Raji (cell line): ENCODE results near the gene PTDSS2.
A peak's percentile ranks its signal among the peaks of the same experiment; 100 is the strongest.

Source experiments
- POLR2A ChIP-seq: IDR thresholded peaks from 2 replicates; pipeline ENCODE4 v1.6.1; 2011; ENCODE audit warnings: low read depth, low read length, control low read depth; ENCODE audit not compliant: insufficient read depth

PTDSS2 gene

DNA sequence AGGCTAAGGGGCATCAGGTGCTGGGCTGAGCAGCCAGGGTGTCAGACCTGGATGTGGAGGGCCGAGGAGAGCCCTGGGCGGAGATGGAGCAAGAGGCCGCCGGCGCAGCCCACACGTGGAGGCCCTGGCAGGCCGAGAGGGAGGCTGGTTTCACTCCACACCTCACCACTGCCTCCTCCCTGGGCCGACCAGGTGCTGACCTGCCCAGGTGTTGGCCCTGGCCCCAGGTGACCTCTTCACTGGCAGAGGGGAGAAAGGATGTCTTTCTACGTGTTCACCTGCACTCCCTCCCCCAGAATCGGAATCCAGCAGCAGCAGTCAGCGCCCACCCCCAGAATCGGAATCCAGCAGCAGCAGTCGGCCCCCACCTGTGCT lies 9.0 kb upstream of the PTDSS2 start:
- TF ChIP-seq POLR2A = no peak

GRCh38 chr11:441418-442274 lies 8.4 kb upstream of the PTDSS2 start, which contains the start of gene ANO9:
Gene ANO9 (minus strand): TSS chr11:442011. CDS start chr11:441926, 85 bp downstream.
- peak; percentile 32; the same call in 1 of the 2 replicates for TF ChIP-seq POLR2A

GRCh38 chr11:442611-443081 lies 7.4 kb upstream of the PTDSS2 start:
- TF ChIP-seq POLR2A = no peak

GRCh38 chr11:443542-444199 lies 6.4 kb upstream of the PTDSS2 start:
- TF ChIP-seq POLR2A = no peak

DNA sequence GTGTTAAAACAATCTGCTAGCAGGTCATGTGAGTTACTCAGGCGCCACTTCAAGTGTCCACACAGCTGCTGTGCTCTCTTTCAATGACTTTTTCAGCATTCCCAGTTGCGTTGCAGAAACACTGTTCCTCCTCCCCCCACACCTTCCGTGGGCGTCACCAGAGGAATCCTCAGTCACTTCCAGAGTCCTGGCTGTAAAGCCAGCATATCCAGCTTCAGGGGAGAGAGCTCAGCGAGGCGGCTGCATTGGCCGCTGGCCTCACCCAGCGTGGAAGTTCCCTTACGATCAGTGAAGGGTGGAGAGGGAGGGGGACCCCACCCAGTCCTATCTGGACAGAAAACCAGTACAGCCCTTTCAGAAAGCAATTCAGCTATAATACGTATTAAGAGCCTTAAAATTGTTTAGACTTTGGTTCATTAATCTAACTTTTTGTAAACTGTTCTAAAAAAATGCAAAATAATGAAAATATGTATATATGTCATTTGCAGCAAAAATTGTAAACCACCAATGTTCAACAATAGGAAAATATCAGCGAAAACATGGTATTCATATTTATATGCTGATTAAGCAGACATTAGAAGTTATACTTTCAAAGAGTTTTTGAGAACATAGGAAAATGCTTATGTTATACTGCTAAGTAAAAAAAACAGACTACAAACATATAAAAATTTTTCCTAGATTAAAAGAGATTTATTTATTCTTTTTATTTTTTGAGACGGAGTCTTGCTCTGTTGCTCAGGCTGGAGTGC lies 5.5 kb upstream of the PTDSS2 start:
- no peak for TF ChIP-seq POLR2A

GRCh38 chr11:445765-446588 lies 4.1 kb upstream of the PTDSS2 start:
- no peak for TF ChIP-seq POLR2A

GRCh38 chr11:446891-447290 lies 3.2 kb upstream of the PTDSS2 start:
- TF ChIP-seq POLR2A = no peak

DNA sequence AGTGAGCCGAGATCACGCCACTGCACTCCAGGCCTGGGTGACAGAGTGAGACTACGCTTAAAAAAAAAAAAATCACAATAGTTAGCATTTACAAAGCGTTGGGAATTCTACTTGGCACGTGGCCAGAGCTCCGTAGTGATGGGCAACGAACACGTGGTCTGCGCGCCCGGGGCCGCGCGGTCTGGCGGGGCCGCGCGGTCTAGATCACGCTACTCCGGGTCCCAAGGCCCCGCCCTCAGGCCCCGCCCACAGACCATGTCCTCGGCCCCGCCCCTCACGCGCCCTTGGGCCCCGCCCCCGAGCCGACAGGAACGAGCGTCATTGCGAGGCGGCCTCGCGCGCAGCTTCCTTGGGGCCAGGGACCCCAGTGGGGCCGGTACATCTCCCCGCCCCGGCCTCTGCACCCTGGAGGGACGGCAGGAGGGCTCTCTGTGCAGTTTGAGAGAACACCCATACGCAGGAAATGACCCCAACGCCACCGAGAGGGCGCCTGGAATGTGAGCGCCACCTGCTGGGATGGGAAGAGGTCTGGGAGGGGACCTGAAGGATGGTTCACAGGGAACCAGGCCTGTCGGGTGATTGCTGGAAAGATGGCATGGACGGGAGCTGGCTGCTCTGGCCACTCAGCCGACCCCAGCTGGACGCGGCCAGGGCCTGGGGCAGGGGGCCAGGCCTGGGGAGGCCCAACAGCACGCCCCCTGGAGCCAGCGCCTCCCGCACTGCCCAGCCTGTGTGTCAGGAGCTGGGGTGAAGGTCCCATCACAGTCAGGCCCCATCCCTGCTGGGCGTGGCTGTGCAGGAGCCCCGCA lies 2.0 kb upstream of the PTDSS2 start:
- peak; percentile 82 for TF ChIP-seq POLR2A

DNA sequence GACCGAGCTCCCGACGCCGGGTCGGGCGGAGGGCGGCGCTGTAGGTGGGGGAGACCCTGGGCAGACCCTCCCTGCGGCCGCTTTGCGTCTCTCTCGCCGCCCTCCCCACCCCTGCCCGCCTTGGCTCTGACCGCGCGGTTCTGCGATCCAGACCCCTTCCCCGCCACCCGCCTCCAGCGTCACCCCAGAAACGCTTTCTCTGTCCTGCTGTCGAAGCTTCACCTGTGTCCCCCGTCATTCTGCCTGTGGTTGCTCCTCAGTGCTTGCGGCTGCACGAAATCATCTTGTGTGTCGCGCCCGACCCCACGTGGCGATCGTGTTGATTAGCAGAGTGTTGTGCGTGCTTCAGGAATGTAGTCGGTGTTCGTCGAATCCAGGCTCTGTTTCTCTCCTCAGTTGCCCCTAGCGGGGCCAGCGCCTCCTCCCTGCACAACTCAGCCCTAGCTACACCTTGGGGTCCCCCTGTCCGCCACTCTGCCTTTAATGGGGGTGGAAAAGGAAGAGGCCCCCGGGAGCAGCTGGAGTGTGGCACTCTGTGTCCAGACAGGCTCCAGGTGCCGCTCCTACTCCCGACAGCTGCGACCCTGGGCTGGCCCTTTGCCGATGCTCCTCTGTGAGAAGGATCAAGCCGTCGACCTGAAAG lies 851 bp downstream of the PTDSS2 start:
- no peak for TF ChIP-seq POLR2A

- no peak for TF ChIP-seq POLR2A
These were observed 1.7 kb downstream of the PTDSS2 start for GRCh38 chr11:451738-452137.

DNA sequence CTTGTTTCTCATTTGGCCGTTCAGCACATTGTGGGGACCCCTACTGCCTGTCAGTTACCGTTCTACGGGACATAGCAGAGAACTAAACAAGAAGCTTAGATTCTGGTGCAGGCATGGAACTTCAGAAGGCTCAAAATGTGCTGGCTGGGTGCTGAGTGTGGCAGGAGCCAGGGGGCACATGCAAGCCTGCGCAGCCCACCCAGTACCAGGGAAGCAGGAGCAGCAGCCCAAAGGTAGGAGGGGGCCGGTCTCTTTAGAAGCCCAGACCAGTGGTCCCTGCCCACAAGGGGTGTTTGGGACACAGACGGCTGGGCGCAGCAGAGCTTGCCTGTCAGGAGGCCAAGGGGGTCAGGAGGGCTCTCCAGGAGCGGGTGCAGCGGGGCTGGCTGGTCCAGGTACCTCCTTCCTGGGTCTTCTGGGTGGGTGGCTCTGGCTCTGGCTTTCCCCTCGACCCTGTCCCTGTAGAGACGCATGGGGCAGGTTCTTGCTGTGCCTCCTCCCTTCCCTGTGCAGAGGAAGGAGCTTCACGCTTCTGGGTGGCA lies 2.2 kb downstream of the PTDSS2 start:
- no peak for TF ChIP-seq POLR2A

DNA sequence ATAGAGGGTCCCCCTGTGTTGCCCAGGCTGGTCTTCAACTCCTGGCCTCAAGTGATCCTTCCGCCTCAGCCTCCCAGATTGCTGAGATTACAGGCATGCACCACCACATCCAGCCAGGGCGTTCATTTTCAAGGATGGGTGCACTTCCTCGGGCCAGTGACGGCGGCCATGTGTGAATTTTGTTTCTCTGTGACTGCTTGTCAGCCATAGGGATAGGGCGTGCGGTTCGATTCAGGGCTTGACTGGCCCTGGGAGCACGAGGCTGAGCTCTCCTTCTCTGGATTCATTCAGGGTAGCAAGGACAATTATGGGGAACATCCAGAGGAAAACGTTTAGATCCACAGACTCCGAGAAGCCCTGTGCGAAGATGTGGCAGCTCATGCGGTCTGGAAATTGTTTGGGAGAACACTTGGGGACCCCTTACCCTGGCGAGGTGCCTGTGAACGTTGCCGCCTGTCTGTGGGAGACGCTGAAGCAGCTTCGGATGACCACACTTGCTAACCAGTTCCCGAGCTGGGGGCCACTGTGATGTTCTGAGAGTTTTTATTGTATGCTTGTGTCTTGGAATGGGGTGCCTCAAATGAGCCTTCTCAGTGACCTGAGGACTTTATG lies 2.9 kb downstream of the PTDSS2 start:
- TF ChIP-seq POLR2A = no peak

- no peak for TF ChIP-seq POLR2A
These were observed 3.5 kb downstream of the PTDSS2 start for GRCh38 chr11:453564-453963.

DNA sequence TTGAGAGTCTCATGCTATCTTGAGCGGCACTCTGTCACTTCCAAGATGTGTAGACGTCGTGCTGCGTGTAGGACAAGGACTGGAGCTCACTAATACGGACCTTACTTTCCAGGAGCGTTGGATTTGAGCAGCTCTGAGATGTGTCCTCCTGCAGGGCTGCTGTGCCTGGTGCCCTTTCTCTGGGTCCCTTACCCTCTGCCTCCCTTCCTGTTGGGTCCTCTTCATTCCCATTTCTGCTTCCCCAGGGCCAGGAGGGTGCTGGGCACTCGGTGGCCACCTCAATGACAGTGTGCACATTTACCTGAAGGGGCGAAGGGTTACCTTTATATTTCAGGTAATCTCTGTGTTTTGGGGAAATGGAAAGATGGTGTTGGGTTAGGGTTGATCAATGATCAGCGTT lies 4.0 kb downstream of the PTDSS2 start:
- no peak for TF ChIP-seq POLR2A
